Ovary (tissue), 3 donors: ENCODE data around the gene FFAR2.

ENCODE experiments used
- CTCF ChIP-seq, 3 donors: fragments of 450-650 bp in 2 of 3; fragments of 200-600 bp in 1 of 3; IDR thresholded peaks; one replicate each; pipeline versions ENCODE4 v1.5.1 to v1.8.0; 2016 to 2022; ENCODE audit warnings: antibody characterized with exemption in 3 of 3, mild to moderate bottlenecking in 1 of 3
- POLR2A ChIP-seq: fragments of 450-650 bp; IDR thresholded peaks from one replicate; pipeline ENCODE4 v1.6.1; 2017; ENCODE audit warnings: antibody characterized with exemption, mild to moderate bottlenecking, moderate library complexity
- donor health status: DM: no; HTN: no; CAD: no.

- TF ChIP-seq POLR2A (no peak), CTCF (IDR thresholded peaks at IDR 0.05) (no peak)
Measured at GRCh38 chr19:35416331-35416730, 31.7 kb upstream of the FFAR2 start.
